OCI-LY1 (cell line): ENCODE measurements around the gene ZNF189.

ENCODE experiments used
- H2AFZ ChIP-seq: fragments of 200-600 bp; sonication (generic), shearing (Covaris generic); 2 replicates; pipeline ENCODE4 v1.6.0; 2014; ENCODE audit warnings: antibody characterized with exemption, mild to moderate bottlenecking, low read length
- H3F3A ChIP-seq: fragments of 200-600 bp; sonication (generic), shearing (Covaris generic); 2 replicates; pipeline ENCODE4 v1.6.0; 2014; ENCODE audit warnings: mild to moderate bottlenecking, antibody characterized with exemption, low read length, moderate library complexity; ENCODE audit not compliant: insufficient read depth
- H3K27ac ChIP-seq: fragments of 200-600 bp; sonication (generic); 2 replicates; pipeline ENCODE4 v1.5.1; 2014; ENCODE audit warnings: low read length, mixed run types, mild to moderate bottlenecking, low read depth; ENCODE audit not compliant: poor library complexity, severe bottlenecking
- H3K27me3 ChIP-seq: fragments of 200-600 bp; sonication (generic); 2 replicates; pipeline ENCODE4 v1.6.0; 2014; ENCODE audit warnings: antibody characterized with exemption, mild to moderate bottlenecking, low read length, moderate library complexity; ENCODE audit not compliant: insufficient read depth
- H3K36me3 ChIP-seq: fragments of 200-600 bp; sonication (generic); 2 replicates; pipeline ENCODE4 v1.6.1; 2014; ENCODE audit warnings: mild to moderate bottlenecking, antibody characterized with exemption, low read length, moderate library complexity, mixed read lengths; ENCODE audit not compliant: insufficient read depth
- H3K4me1 ChIP-seq: fragments of 200-600 bp; sonication (generic); 2 replicates; pipeline ENCODE4 v1.5.1; 2014; ENCODE audit warnings: mild to moderate bottlenecking, low read length, moderate library complexity; ENCODE audit not compliant: insufficient read depth, severe bottlenecking
- H3K4me2 ChIP-seq: fragments of 200-600 bp; sonication (generic), shearing (Covaris generic); 2 replicates; pipeline ENCODE4 v1.6.1; 2014; ENCODE audit warnings: low read length
- H3K4me3 ChIP-seq: fragments of 200-600 bp; sonication (generic); 2 replicates; pipeline ENCODE4 v1.5.1; 2014; ENCODE audit warnings: low read length, low read depth, mild to moderate bottlenecking, mixed read lengths; ENCODE audit not compliant: poor library complexity, severe bottlenecking
- H3K79me2 ChIP-seq: fragments of 200-600 bp; shearing (Covaris generic); 2 replicates; pipeline ENCODE4 v1.6.1; 2016; ENCODE audit warnings: mixed run types, low read length, mixed read lengths; ENCODE audit not compliant: insufficient read depth
- H3K9ac ChIP-seq: fragments of 200-600 bp; sonication (generic), shearing (Covaris generic); 2 replicates; pipeline ENCODE4 v1.6.1; 2014; ENCODE audit warnings: mild to moderate bottlenecking, low read length, mixed read lengths
- H3K9me2 ChIP-seq: fragments of 200-600 bp; sonication (generic), shearing (Covaris generic); 2 replicates; pipeline ENCODE4 v1.6.1; 2014; ENCODE audit warnings: low read depth, mild to moderate bottlenecking, low read length, mixed read lengths
- H3K9me3 ChIP-seq: fragments of 200-600 bp; shearing (Covaris generic); 2 replicates; pipeline ENCODE4 v1.6.1; 2014; ENCODE audit warnings: low read length, mixed read lengths
- H4K20me1 ChIP-seq: fragments of 200-600 bp; sonication (generic), shearing (Covaris generic); 2 replicates; pipeline ENCODE4 v1.6.0; 2016; ENCODE audit warnings: mild to moderate bottlenecking, low read length; ENCODE audit not compliant: insufficient read depth
- EZH2 ChIP-seq: fragments of 200-600 bp; sonication (generic), shearing (Covaris generic); IDR thresholded peaks from 2 replicates; pipeline ENCODE4 v1.8.0; 2017; ENCODE audit warnings: borderline replicate concordance, mixed run types, mild to moderate bottlenecking, antibody characterized with exemption, low read length, moderate library complexity, mixed read lengths
- TF ChIP-seq, protein P1 (sequence below): fragments of 200-600 bp; sonication (generic), shearing (Covaris generic); IDR thresholded peaks from 2 replicates; pipeline ENCODE4 v1.5.1; 2017; ENCODE audit warnings: mild to moderate bottlenecking, antibody characterized with exemption, low read length, moderate library complexity, mixed read lengths

Gene ZNF189

DNA sequence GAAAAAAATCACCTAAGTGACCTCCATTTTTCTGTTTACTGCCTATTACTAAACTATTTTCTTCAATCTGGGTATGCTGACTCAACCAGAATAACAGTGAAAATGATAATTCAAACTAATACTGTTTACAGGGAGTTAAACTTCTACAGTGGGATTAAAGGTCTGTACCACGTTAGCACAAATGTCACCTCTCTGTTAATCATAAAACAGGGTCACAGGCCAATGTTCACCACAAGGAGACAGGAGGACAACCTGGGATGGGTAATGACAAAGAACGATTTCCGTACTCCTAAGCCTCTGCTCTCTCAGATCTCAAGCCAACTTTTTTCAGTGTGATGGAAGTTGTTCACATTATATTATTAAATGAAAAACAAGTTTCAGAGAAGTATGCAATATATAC is 34.6 kb downstream of the ZNF189 start:
- Histone ChIP-seq H3K36me3 (no peaks in the 10 kb centered on the region), H3F3A (no peaks in the 10 kb centered on the region), H3K27me3 (no peaks in the 10 kb centered on the region), H4K20me1 (no peaks in the 10 kb centered on the region), H3K79me2 (no peaks in the 10 kb centered on the region), H3K4me3 (no peak overlapping the region), H3K9ac (no peak overlapping the region), H3K9me3 (0 out of 2 replicates have a peak, but pooled peaks cover 3% of the 10 kb centered on the region), H3K4me2 (no peak overlapping the region), H3K9me2 (no peaks in the 10 kb centered on the region), H2AFZ (no peak overlapping the region), H3K27ac (no peak overlapping the region), H3K4me1 (peaks cover 4% of the 10 kb centered on the region)
- TF ChIP-seq, protein P1, sequence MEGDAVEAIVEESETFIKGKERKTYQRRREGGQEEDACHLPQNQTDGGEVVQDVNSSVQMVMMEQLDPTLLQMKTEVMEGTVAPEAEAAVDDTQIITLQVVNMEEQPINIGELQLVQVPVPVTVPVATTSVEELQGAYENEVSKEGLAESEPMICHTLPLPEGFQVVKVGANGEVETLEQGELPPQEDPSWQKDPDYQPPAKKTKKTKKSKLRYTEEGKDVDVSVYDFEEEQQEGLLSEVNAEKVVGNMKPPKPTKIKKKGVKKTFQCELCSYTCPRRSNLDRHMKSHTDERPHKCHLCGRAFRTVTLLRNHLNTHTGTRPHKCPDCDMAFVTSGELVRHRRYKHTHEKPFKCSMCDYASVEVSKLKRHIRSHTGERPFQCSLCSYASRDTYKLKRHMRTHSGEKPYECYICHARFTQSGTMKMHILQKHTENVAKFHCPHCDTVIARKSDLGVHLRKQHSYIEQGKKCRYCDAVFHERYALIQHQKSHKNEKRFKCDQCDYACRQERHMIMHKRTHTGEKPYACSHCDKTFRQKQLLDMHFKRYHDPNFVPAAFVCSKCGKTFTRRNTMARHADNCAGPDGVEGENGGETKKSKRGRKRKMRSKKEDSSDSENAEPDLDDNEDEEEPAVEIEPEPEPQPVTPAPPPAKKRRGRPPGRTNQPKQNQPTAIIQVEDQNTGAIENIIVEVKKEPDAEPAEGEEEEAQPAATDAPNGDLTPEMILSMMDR: no peak
- no peak for TF ChIP-seq EZH2

DNA sequence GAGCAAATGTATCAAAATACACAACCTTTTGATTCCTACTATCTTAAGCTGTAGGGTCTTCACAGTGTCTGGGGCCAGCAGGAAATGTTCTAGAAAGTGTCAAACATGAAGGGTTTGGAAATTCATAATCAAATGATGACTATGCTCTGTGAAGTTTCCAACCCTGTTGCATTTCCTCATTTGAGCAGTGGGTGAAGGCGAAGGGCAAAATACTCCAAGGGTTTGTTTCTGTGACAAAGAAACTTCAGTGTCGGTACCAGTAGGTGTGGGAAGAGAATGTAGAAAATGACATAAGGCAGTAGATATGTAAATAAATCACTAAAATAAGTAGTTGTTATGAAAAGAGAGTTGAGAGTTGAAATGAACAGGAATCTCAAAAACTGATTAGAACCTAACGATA is 36.3 kb downstream of the ZNF189 start:
- no peak for TF ChIP-seq EZH2
- TF ChIP-seq, protein P1: no peak
- H3K4me1 ChIP-seq: no peaks in the 10 kb centered on the region
- H3K27ac ChIP-seq: no peak overlapping the region
- H3K9me3 ChIP-seq: no peaks in the 10 kb centered on the region
- no peaks in the 10 kb centered on the region for H3K9me2 ChIP-seq
- H3F3A ChIP-seq: no peaks in the 10 kb centered on the region
- no peaks in the 10 kb centered on the region for H4K20me1 ChIP-seq
- no peaks in the 10 kb centered on the region for H3K79me2 ChIP-seq
- H3K27me3 ChIP-seq: no peaks in the 10 kb centered on the region
- no peak overlapping the region for H3K9ac ChIP-seq
- no peak overlapping the region for H3K4me3 ChIP-seq
- no peak overlapping the region for H2AFZ ChIP-seq
- H3K36me3 ChIP-seq: no peaks in the 10 kb centered on the region
- no peak overlapping the region for H3K4me2 ChIP-seq

DNA sequence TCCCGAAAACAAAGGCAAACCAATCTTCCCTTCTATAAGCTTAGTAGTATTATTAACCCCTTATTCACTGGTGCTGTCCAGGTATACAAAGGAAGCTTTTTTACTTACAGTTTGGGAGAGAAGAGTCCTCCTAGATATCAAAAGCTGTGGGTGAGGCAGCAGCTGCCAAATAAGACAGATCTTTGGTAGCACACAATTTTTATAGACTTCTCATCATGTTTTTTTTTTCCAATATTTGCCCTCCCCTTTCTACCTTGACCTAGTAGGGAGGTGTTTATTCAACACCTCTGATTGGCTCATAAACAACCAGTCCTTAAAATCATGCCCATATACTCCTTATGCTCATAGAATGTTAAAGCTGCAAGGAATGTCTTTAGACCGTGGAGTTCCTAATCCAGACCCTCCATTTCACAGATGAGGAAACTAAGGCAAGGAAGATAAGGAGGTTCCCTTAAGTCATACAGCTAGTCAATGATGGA is 37.0 kb downstream of the ZNF189 start, which contains the start of gene ALDOB:
ALDOB (minus strand) TSS at position 174 of the 479 bp plus-strand sequence. CDS start 4,887 bp downstream, outside the sequence.
- Histone ChIP-seq H3K9ac (no peak within 1 kb of the TSS), H2AFZ (no peak within 1 kb of the TSS), H3K4me3 (no peak within 1 kb of the TSS), H3K79me2 (no peaks in the 10 kb centered on the region), H3F3A (no peaks in the 10 kb centered on the region), H3K9me3 (no peaks in the 10 kb centered on the region), H3K27me3 (no peaks in the 10 kb centered on the region), H3K36me3 (no peaks in the 10 kb centered on the region), H3K4me2 (no peak within 1 kb of the TSS), H3K27ac (no peak within 1 kb of the TSS), H4K20me1 (no peaks in the 10 kb centered on the region), H3K4me1 (no peaks in the 10 kb centered on the region), H3K9me2 (no peaks in the 10 kb centered on the region)
- TF ChIP-seq, protein P1: no peak
- TF ChIP-seq EZH2: no peak
